GM19351 (cell line): ENCODE measurements around the gene SNX19.
"Not testable (repeated sequence)": the region's sequence is repeated elsewhere in the genome, so short reads cannot be mapped to it uniquely, and the experiment has no call there.

Source experiments
- ATAC-seq: cut with Tn5 transposase; IDR thresholded peaks from one replicate; pipeline ENCODE4 v1.9.1; 2021; ENCODE audit warnings: mild to moderate bottlenecking, moderate library complexity; ENCODE audit not compliant: unreplicated experiment

SNX19 gene

GRCh38 chr11:130873761-130874160, 42.5 kb downstream of the SNX19 start:
- ATAC-seq: no peak

- no peak for ATAC-seq
These were observed 43.3 kb downstream of the SNX19 start for GRCh38 chr11:130872981-130873380.

GRCh38 chr11:130872513-130872912, 43.8 kb downstream of the SNX19 start:
- no peak for ATAC-seq

GRCh38 chr11:130872102-130872501, 44.2 kb downstream of the SNX19 start:
- no peak for ATAC-seq

GRCh38 chr11:130871616-130872015, 44.7 kb downstream of the SNX19 start:
- no peak for ATAC-seq

GRCh38 chr11:130868721-130869390, 47.4 kb downstream of the SNX19 start:
- ATAC-seq: no peak

- no peak for ATAC-seq
These were observed 48.1 kb downstream of the SNX19 start for GRCh38 chr11:130868086-130868710.

- no peak for ATAC-seq
These were observed 49.4 kb downstream of the SNX19 start for GRCh38 chr11:130866831-130867230.

- no peak for ATAC-seq
These were observed 50.5 kb downstream of the SNX19 start for GRCh38 chr11:130865774-130866114.

- no peak for ATAC-seq
These were observed 51.0 kb downstream of the SNX19 start for GRCh38 chr11:130865091-130865773.

GRCh38 chr11:130861902-130862860, 54.1 kb downstream of the SNX19 start:
- ATAC-seq: peak; percentile 88

- no peak for ATAC-seq
These were observed 55.0 kb downstream of the SNX19 start for GRCh38 chr11:130861283-130861682.

- no peak for ATAC-seq
These were observed 56.4 kb downstream of the SNX19 start for GRCh38 chr11:130859886-130860285.

GRCh38 chr11:130858215-130858614, 58.1 kb downstream of the SNX19 start:
- ATAC-seq: no peak

GRCh38 chr11:130855707-130856106, 60.6 kb downstream of the SNX19 start:
- ATAC-seq: not testable (repeated sequence)

GRCh38 chr11:130854483-130854882, 61.8 kb downstream of the SNX19 start:
- peak; percentile 80 for ATAC-seq

GRCh38 chr11:130852589-130852988, 63.7 kb downstream of the SNX19 start:
- ATAC-seq: no peak

- no peak for ATAC-seq
These were observed 65.9 kb downstream of the SNX19 start for GRCh38 chr11:130850185-130850944.

GRCh38 chr11:130849215-130849568, 67.1 kb downstream of the SNX19 start:
- no peak for ATAC-seq
